IMR-90 (cell line): ENCODE data around the gene SLC22A2.

ENCODE experiments used
- BHLHE40 ChIP-seq: fragments of 150-350 bp; IDR thresholded peaks from 2 replicates; pipeline ENCODE4 v1.6.1; 2016; ENCODE audit warnings: mild to moderate bottlenecking, low read depth, low read length
- ELK1 ChIP-seq: fragments of 150-350 bp; IDR thresholded peaks from 2 replicates; pipeline ENCODE4 v1.6.1; 2016; ENCODE audit warnings: low read depth, mild to moderate bottlenecking, low read length, moderate library complexity, borderline replicate concordance
- MAFK ChIP-seq: IDR thresholded peaks from 2 replicates; pipeline ENCODE4 v1.6.1; 2012; ENCODE audit warnings: low read depth, low read length, improper control_type of control experiment
- MXI1 ChIP-seq: IDR thresholded peaks from 2 replicates; pipeline ENCODE4 v1.6.1; 2012; ENCODE audit warnings: low read depth, mild to moderate bottlenecking, low read length, moderate library complexity, borderline replicate concordance
- NFE2L2 ChIP-seq: fragments of 150-350 bp; IDR thresholded peaks from 2 replicates; pipeline ENCODE4 v1.6.1; 2016; ENCODE audit warnings: low read depth, mild to moderate bottlenecking, low read length
- POLR2A ChIP-seq: IDR thresholded peaks from 2 replicates; pipeline ENCODE4 v1.6.1; 2012; ENCODE audit warnings: mild to moderate bottlenecking, low read depth, low read length
- RAD21 ChIP-seq: IDR thresholded peaks from 2 replicates; pipeline ENCODE4 v1.6.1; 2012; ENCODE audit warnings: low read length, improper control_type of control experiment
- RCOR1 ChIP-seq: IDR thresholded peaks from 2 replicates; pipeline ENCODE4 v1.6.1; 2012; ENCODE audit warnings: mild to moderate bottlenecking, low read length, improper control_type of control experiment; ENCODE audit not compliant: insufficient replicate concordance
- RFX5 ChIP-seq: IDR thresholded peaks from 2 replicates; pipeline ENCODE4 v1.8.0; 2012; ENCODE audit warnings: low read depth, mild to moderate bottlenecking, low read length, moderate library complexity
- SMC3 ChIP-seq: fragments of 150-350 bp; IDR thresholded peaks from 2 replicates; pipeline ENCODE4 v1.6.1; 2016; ENCODE audit warnings: low read depth, mild to moderate bottlenecking, antibody characterized with exemption, low read length, moderate library complexity
- USF2 ChIP-seq: fragments of 150-350 bp; IDR thresholded peaks from 2 replicates; pipeline ENCODE4 v1.6.1; 2017; ENCODE audit warnings: mild to moderate bottlenecking, antibody characterized with exemption, low read length, low read depth
- TF ChIP-seq, protein P1 (sequence below): conservative IDR thresholded peaks from 2 replicates; pipeline ENCODE4 v1.5.1; 2012; ENCODE audit warnings: mild to moderate bottlenecking, low read depth, low read length, improper control_type of control experiment

DNA sequence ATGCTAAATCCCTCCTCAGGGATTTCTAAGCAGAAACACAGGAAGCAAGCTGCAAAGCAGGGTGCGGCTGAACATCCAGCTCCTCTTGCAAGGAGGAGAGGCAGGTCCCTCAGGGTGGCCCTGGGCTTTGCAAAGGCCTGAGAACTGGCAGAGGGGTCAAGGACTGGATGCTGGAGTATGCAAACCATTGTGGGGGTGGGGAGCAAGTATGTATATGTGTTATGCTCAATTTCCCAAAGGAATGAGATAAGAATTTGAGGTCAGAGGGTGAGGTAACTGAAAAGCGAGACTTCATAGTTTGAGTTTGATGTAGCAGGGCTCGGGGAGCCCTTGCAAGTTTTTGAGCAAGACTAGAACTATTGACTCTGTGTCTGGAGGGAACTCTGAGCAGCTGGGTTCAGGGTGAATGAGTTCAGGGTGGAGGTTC is 11.2 kb downstream of the SLC22A2 start:
- TF ChIP-seq USF2 = no peak
- TF ChIP-seq, protein P1, sequence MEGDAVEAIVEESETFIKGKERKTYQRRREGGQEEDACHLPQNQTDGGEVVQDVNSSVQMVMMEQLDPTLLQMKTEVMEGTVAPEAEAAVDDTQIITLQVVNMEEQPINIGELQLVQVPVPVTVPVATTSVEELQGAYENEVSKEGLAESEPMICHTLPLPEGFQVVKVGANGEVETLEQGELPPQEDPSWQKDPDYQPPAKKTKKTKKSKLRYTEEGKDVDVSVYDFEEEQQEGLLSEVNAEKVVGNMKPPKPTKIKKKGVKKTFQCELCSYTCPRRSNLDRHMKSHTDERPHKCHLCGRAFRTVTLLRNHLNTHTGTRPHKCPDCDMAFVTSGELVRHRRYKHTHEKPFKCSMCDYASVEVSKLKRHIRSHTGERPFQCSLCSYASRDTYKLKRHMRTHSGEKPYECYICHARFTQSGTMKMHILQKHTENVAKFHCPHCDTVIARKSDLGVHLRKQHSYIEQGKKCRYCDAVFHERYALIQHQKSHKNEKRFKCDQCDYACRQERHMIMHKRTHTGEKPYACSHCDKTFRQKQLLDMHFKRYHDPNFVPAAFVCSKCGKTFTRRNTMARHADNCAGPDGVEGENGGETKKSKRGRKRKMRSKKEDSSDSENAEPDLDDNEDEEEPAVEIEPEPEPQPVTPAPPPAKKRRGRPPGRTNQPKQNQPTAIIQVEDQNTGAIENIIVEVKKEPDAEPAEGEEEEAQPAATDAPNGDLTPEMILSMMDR = no peak
- TF ChIP-seq ELK1 = no peak
- no peak for TF ChIP-seq RCOR1
- TF ChIP-seq SMC3 = no peak
- TF ChIP-seq MAFK = no peak
- TF ChIP-seq POLR2A = no peak
- TF ChIP-seq RAD21 = no peak
- TF ChIP-seq RFX5 = no peak
- TF ChIP-seq NFE2L2 = no peak
- no peak for TF ChIP-seq MXI1
- TF ChIP-seq BHLHE40 = no peak
